CD4-positive, alpha-beta memory T cell (primary cell): ENCODE measurements around the gene SLC22A14. TPM values are rescaled to one million over a fixed set of nuclear protein-coding genes. Genes with fewer than 3 reads are reported as not detected.
A peak's percentile ranks its signal among the peaks of the same experiment; 100 is the strongest.

Source experiments
- CTCF ChIA-PET: fragments of 350-600 bp; sonication (Branson Sonifier 250); formaldehyde crosslinking; loops from one replicate; lab custom pipeline; 2021; ENCODE audit warnings: inconsistent platforms; ENCODE audit not compliant: partially characterized antibody; lab: Charles Lee
- POLR2A ChIA-PET: fragments of 350-600 bp; sonication (Branson Sonifier 250); formaldehyde crosslinking; loops from one replicate; lab custom pipeline; 2021; ENCODE audit not compliant: partially characterized antibody; lab: Charles Lee
- DNase-seq, 5 donors: peaks; one replicate each; pipeline versions ENCODE4 v3.0.0 to v3.0.0-alpha.2; 2020 to 2022; ENCODE audit warnings: mixed read lengths in 1 of 5
- H3K27ac ChIP-seq: one replicate; pipeline ENCODE4 v1.7.0; 2013; ENCODE audit warnings: low read depth, low read length
- H3K27me3 ChIP-seq: 2 replicates; pipeline ENCODE4 v1.7.0; 2013; ENCODE audit warnings: mild to moderate bottlenecking, low read length, moderate library complexity; ENCODE audit not compliant: insufficient read depth
- H3K36me3 ChIP-seq: 2 replicates; pipeline ENCODE4 v1.7.0; 2013; ENCODE audit warnings: mild to moderate bottlenecking, low read length, moderate library complexity; ENCODE audit not compliant: insufficient read depth
- H3K4me1 ChIP-seq: 2 replicates; pipeline ENCODE4 v1.7.0; 2013; ENCODE audit warnings: mild to moderate bottlenecking, low read length, moderate library complexity; ENCODE audit not compliant: insufficient read depth
- H3K4me3 ChIP-seq, 2 donors: one replicate each; pipeline ENCODE4 v1.7.0; 2013; ENCODE audit warnings: low read length in 2 of 2, mild to moderate bottlenecking in 1 of 2
- H3K9me3 ChIP-seq, 2 donors: one replicate each; pipeline ENCODE4 v1.7.0; 2013; ENCODE audit warnings: low read length in 2 of 2, control low read depth in 1 of 2; ENCODE audit not compliant: control insufficient read depth in 1 of 2
- H3K27ac Mint-ChIP-seq, 7 donors: one replicate each; pipeline ENCODE4 v1.8.0; 2020 to 2021; ENCODE audit warnings: mixed read lengths in 7 of 7, mild to moderate bottlenecking in 6 of 7, inconsistent platforms in 3 of 7, moderate library complexity in 3 of 7
- H3K27me3 Mint-ChIP-seq, 2 donors: one replicate each; pipeline ENCODE4 v1.8.0; 2020 to 2021; ENCODE audit warnings: mixed read lengths in 2 of 2
- H3K36me3 Mint-ChIP-seq, 2 donors: one replicate each; pipeline ENCODE4 v1.8.0; 2020 to 2021; ENCODE audit warnings: mixed read lengths in 2 of 2, inconsistent platforms in 1 of 2, mild to moderate bottlenecking in 1 of 2
- H3K4me1 Mint-ChIP-seq, 4 donors: one replicate each; pipeline ENCODE4 v1.8.0; 2020 to 2021; ENCODE audit warnings: mixed read lengths in 4 of 4, mild to moderate bottlenecking in 1 of 4
- H3K4me3 Mint-ChIP-seq, 8 donors: one replicate each; pipeline ENCODE4 v1.8.0; 2020 to 2021; ENCODE audit warnings: mixed read lengths in 8 of 8, mild to moderate bottlenecking in 7 of 8, moderate library complexity in 6 of 8, inconsistent platforms in 3 of 8
- H3K9me3 Mint-ChIP-seq, 8 donors: one replicate each; pipeline ENCODE4 v1.8.0; 2020 to 2021; ENCODE audit warnings: mixed read lengths in 8 of 8, mild to moderate bottlenecking in 5 of 8, inconsistent platforms in 3 of 8, moderate library complexity in 1 of 8
- intact Hi-C: fragments of 100-400 bp; cut with micrococcal nuclease; formaldehyde crosslinking; loops from one replicate; pipeline ENCODE4 v1.15.1; 2023
- polyA plus RNA-seq, 2 donors: library from polyadenylated mRNA; unstranded; fragments of 300-500 nt; fragmentation: Illumina TruSeq; gene quantifications; one replicate each; pipeline ENCODE4 v1.2.3, GENCODE V29; 2021
- total RNA-seq, 2 experiments: library from RNA; stranded (reverse); gene quantifications; one replicate each; pipeline ENCODE4 v1.2.3, GENCODE V29; 2021

SLC22A14 gene
- total and polyA plus RNA-seq, 4 experiments from 2014 or later = 0.10 TPM; not detected in 3

DNA sequence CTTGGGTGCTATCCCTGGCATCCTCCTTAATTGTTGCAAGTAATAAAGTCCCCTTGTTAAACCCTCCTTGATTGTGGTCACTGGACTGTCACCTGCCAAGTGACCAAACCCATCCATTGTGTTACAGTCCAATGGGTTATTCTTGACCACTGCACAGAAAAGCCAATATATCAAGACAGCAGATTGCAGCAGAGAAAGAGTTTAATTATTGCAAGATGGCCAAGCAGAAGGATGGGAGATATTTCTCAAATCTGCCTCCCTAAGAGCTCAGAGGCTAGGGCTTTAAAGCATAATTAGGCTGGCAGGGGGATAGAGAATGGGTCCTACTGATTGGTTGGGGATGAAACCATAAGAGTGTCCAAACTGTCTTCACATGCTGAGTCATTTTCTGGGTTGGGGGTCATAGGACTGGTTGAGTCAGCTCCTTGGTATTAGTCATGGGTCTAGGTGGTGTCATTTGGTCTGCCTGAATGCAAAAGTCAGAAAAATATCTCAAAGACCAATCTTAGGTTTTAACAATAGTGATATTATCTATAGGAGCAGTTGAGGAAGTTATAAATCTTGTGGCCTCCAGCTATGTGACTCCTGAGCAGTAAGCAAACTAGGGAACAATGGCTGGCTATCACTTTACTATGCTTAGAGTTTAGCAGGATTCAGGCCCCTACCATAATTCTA, 45.4 kb downstream of the SLC22A14 start:
- H3K27ac Mint-ChIP-seq = no peak overlapping the region
- ChIA-PET POLR2A (no interaction called here), CTCF (interaction anchor here (0.7 kb wide), 1 partner anchor 8 kb away, joined by 4 read pairs; no protein-coding TSS in a partner anchor)
- Histone ChIP-seq H3K36me3 (no peaks in the 10 kb centered on the region), H3K4me3 (no peak overlapping the region), H3K27ac (no peak overlapping the region), H3K27me3 (no peaks in the 10 kb centered on the region), H3K4me1 (no peaks in the 10 kb centered on the region), H3K9me3 (no peaks in the 10 kb centered on the region)
- H3K27me3 Mint-ChIP-seq = peaks cover 0 to 5% of the 10 kb centered on the region in 2 donors
- peaks cover 0 to 2% (median 0%) of the 10 kb centered on the region in 8 donors for H3K9me3 Mint-ChIP-seq
- H3K4me3 Mint-ChIP-seq = no peak overlapping the region
- H3K4me1 Mint-ChIP-seq = no peaks in the 10 kb centered on the region
- intact Hi-C loops = no loop called here
- no peak for DNase-seq
- no peaks in the 10 kb centered on the region for H3K36me3 Mint-ChIP-seq

DNA sequence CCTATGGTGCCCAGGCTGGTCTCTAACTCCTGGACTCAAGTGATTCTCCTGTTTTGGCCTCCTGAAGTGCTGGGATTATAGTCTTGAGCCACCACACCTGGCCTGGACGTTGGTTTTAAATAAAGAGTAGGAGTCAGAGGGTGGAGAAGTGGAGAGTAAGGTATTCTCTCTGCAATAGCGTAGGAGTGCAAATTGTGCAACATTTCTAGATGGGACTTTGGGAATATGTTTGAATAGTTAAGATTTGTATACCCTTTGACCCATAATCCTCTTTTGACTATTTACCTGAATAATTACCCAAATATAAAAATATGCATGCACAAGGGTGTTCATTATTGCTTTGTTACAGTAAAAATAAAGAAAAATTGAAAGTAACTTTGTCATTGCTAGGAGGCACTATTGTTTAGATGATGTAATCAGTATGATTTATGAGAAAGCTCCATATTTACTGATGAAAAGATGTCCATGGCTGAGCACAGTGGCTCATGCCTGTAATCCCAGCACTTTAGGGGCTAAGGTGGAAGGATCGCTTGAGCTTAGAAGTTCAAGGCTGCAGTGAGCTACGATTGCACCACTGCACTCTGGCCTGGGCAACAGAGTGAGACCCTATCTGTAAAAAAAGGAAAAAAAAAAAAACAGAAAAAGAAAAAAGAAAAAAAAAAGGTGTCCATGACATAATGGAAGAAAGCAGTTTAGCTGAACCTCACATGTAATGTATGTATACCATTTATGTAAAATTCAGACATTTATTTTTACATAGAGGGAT, 49.3 kb downstream of the SLC22A14 start:
- Histone ChIP-seq H3K36me3 (no peaks in the 10 kb centered on the region), H3K4me1 (no peaks in the 10 kb centered on the region), H3K27me3 (no peaks in the 10 kb centered on the region), H3K4me3 (no peak overlapping the region), H3K9me3 (no peaks in the 10 kb centered on the region), H3K27ac (no peak overlapping the region)
- peaks cover 0 to 2% (median 0%) of the 10 kb centered on the region in 8 donors for H3K9me3 Mint-ChIP-seq
- peak overlapping the region in 1 of 7 donors; percentile 14 for H3K27ac Mint-ChIP-seq
- CTCF ChIA-PET = interaction anchor here (1.0 to 1.7 kb wide), 3 partner anchors 13 to 150 kb away, joined by 4 to 6 read pairs (median 4); partner anchors contain the start of gene XYLB
- H3K27me3 Mint-ChIP-seq = peaks cover 3 to 7% of the 10 kb centered on the region in 2 donors
- no peak for DNase-seq
- no peak overlapping the region for H3K4me3 Mint-ChIP-seq
- intact Hi-C loops = no loop called here
- no peaks in the 10 kb centered on the region for H3K4me1 Mint-ChIP-seq
- POLR2A ChIA-PET = no interaction called here
- no peaks in the 10 kb centered on the region for H3K36me3 Mint-ChIP-seq

DNA sequence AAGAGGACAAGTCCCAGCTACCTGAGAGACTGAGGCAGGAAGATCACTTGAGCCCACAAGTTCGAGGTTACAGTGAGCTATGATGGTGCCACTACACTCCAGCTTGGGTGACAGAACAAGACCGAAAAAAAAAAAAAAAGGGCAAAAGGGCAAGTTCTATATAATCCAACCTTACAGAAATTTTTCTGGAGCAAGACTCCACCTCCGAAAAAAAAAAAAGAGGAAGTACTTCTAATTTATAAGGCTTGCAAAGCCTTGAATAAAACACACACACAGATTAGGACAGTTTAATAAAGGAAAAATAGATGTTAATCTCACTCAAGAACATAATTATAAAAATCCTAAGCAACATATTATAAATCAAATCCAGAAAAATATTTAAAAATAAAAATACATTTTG, 50.1 kb downstream of the SLC22A14 start:
- no peaks in the 10 kb centered on the region for H3K36me3 ChIP-seq
- H3K27me3 ChIP-seq = no peaks in the 10 kb centered on the region
- no peaks in the 10 kb centered on the region for H3K4me1 ChIP-seq
- no peak overlapping the region for H3K27ac ChIP-seq
- H3K9me3 Mint-ChIP-seq = peaks cover 0 to 2% (median 0%) of the 10 kb centered on the region in 8 donors
- no peak for DNase-seq
- no peak overlapping the region for H3K4me3 ChIP-seq
- H3K36me3 Mint-ChIP-seq = no peaks in the 10 kb centered on the region
- H3K27me3 Mint-ChIP-seq = peaks cover 3 to 6% of the 10 kb centered on the region in 2 donors
- H3K9me3 ChIP-seq = no peaks in the 10 kb centered on the region
- H3K27ac Mint-ChIP-seq = no peak overlapping the region
- CTCF ChIA-PET = interaction anchor here (1.0 to 1.7 kb wide), 3 partner anchors 12 to 149 kb away, joined by 4 to 6 read pairs (median 4); partner anchors contain the start of gene XYLB
- POLR2A ChIA-PET = no interaction called here
- no peaks in the 10 kb centered on the region for H3K4me1 Mint-ChIP-seq
- intact Hi-C loops = no loop called here
- no peak overlapping the region for H3K4me3 Mint-ChIP-seq

DNA sequence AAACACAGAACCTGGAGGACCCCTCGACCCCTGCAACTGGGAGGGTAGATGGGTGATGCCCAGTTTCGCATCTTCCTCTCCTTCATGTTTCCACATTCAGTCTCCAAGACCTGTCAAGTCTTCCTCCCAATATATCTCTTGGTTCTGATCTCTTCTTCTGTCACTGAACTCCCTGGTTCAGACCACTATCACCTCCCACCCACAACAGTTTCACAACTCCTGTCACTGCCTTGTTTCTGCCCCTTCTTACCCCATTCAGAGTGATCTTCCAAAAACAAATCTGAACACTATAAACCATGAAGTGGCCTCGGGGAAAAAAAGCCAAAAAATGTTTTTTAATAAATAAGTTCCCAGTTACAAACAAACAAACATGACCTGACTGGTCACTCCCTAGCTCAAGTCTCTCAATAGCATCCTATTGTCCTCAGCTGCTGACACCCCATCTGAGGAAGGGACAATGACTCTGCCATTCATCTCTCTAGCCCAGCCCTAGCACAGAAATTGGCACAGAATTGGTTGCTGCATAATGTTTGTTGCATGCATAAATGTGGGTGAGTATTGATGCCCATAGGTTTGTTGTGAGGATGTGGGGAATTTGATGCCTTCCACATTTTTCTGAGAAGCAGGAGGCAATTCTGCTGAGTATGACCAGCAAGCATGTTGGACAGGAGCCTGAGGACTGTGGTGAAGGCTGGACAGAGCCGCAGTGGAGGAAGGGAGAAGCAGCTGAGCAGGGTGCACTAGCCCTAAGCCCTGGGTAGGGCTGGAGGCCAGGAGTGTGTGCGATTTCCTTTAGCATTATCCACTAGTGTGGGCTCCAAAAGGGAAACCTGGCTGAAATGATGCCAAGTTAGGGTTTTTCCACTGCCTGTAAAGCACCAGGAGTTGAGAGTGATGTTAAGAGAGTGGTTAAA, 52.3 kb downstream of the SLC22A14 start:
- no peak overlapping the region for H3K27ac Mint-ChIP-seq
- CTCF ChIA-PET = interaction anchor here (0.9 to 1.1 kb wide), 4 partner anchors 12 to 160 kb away, joined by 3 read pairs; partner anchors contain the start of gene XYLB
- Histone ChIP-seq H3K9me3 (no peaks in the 10 kb centered on the region), H3K27me3 (no peaks in the 10 kb centered on the region), H3K4me3 (no peak overlapping the region), H3K27ac (no peak overlapping the region), H3K36me3 (no peaks in the 10 kb centered on the region), H3K4me1 (no peaks in the 10 kb centered on the region)
- H3K27me3 Mint-ChIP-seq = peaks cover 3 to 7% of the 10 kb centered on the region in 2 donors
- no peaks in the 10 kb centered on the region for H3K9me3 Mint-ChIP-seq
- no peaks in the 10 kb centered on the region for H3K36me3 Mint-ChIP-seq
- DNase-seq = no peak
- no peak overlapping the region for H3K4me3 Mint-ChIP-seq
- POLR2A ChIA-PET = no interaction called here
- H3K4me1 Mint-ChIP-seq = no peaks in the 10 kb centered on the region
- intact Hi-C loops = no loop called here

DNA sequence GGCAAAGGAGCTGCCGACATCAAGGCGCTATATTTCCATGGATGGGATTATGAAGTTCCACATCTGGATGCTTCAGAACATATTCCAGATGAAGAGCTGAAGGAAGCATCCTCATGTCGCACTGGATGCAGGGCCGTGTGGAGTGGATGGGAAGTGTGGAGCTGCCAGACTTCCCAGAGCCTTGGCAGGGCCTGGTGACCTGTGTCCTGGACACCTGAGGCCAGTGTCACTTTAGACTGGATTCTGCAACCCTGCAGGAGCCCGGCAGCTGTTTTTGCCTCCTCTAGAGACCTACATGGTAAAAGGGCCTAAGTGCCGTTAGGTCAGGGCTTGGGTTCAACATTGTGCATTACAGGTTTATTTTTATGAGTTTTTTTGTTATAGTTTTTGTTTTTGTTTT, 53.2 kb downstream of the SLC22A14 start:
- no peaks in the 10 kb centered on the region for H3K9me3 Mint-ChIP-seq
- no peak for DNase-seq
- no peaks in the 10 kb centered on the region for H3K36me3 ChIP-seq
- H3K27ac Mint-ChIP-seq = no peak overlapping the region
- H3K27me3 Mint-ChIP-seq = peaks cover 3 to 9% of the 10 kb centered on the region in 2 donors
- ChIA-PET POLR2A (no interaction called here), CTCF (interaction anchor here (1.0 to 1.3 kb wide), 4 partner anchors 8 to 159 kb away, joined by 3 to 4 read pairs (median 3); partner anchors contain the start of gene XYLB)
- no peak overlapping the region for H3K27ac ChIP-seq
- H3K4me1 Mint-ChIP-seq = no peaks in the 10 kb centered on the region
- no peaks in the 10 kb centered on the region for H3K27me3 ChIP-seq
- no peak overlapping the region for H3K4me3 Mint-ChIP-seq
- no peaks in the 10 kb centered on the region for H3K36me3 Mint-ChIP-seq
- no peak overlapping the region for H3K4me3 ChIP-seq
- intact Hi-C loops = no loop called here
- no peaks in the 10 kb centered on the region for H3K4me1 ChIP-seq
- no peaks in the 10 kb centered on the region for H3K9me3 ChIP-seq

DNA sequence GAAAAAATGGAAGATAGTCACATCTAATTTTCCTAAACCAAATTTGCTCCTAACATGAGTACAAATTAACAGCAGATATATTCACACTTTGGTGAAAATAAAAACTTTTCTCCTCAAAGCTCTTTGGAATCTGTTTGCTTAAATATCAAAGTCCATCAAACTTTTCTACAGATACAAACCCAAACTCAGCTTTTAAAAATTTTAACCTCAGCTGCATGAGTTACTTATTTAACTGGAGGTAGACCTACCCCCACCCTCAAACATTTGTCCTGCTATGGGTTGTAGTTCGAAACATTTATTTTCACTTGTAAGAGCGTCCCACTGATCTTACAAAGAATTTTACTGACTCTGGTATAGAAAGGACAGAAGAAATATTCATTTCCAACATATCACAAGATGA, 55.6 kb downstream of the SLC22A14 start:
- Histone ChIP-seq H3K27me3 (no peaks in the 10 kb centered on the region), H3K27ac (no peak overlapping the region), H3K9me3 (no peaks in the 10 kb centered on the region), H3K36me3 (no peaks in the 10 kb centered on the region), H3K4me3 (no peak overlapping the region), H3K4me1 (no peaks in the 10 kb centered on the region)
- H3K27me3 Mint-ChIP-seq = peaks cover 3 to 9% of the 10 kb centered on the region in 2 donors
- H3K4me3 Mint-ChIP-seq = no peak overlapping the region
- no peak overlapping the region for H3K27ac Mint-ChIP-seq
- H3K4me1 Mint-ChIP-seq = no peaks in the 10 kb centered on the region
- CTCF ChIA-PET = interaction anchor here (2.0 kb wide), 1 partner anchor 184 kb away, joined by 4 read pairs; no protein-coding TSS in a partner anchor
- H3K36me3 Mint-ChIP-seq = no peaks in the 10 kb centered on the region
- peaks cover 0 to 2% (median 0%) of the 10 kb centered on the region in 8 donors for H3K9me3 Mint-ChIP-seq
- DNase-seq = no peak
- POLR2A ChIA-PET = no interaction called here
- intact Hi-C loops = no loop called here
